Lower leg skin (tissue), 3 donors: ENCODE results near the gene ROR2.

Experiments
- CTCF ChIP-seq, 3 donors: fragments of 450-650 bp; IDR thresholded peaks; one replicate each; pipeline ENCODE4 v1.5.1; 2016; ENCODE audit warnings: antibody characterized with exemption in 3 of 3, mild to moderate bottlenecking in 3 of 3, moderate library complexity in 2 of 3
- POLR2A ChIP-seq, 2 donors: fragments of 450-650 bp; IDR thresholded peaks; one replicate each; pipeline ENCODE4 v1.6.1; 2016 to 2017; ENCODE audit warnings: antibody characterized with exemption in 2 of 2, mild to moderate bottlenecking in 1 of 2, moderate library complexity in 1 of 2

DNA sequence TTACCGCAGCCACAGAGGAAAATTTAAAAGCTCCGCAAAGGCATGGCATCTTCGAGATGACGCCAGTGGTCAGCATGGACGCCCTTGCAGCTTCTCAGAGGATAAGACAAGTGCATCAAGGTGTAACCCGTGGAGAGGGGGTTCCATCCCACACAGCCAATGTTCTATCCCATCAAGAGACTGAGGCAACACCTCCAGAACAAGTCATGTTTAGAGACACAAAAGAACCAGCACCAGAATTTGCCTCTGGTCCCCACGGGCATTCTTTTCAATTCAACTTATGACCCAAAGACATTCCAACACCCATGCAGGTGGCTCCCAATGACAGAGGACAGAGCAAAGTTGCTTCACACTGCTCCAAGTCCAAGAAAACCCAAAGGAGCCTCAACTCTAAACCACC lies 20.7 kb downstream of the ROR2 start:
- TF ChIP-seq CTCF (IDR thresholded peaks at IDR 0.05) (no peak), POLR2A (IDR thresholded peaks at IDR 0.05) (no peak)
